ENCODE measurements around the gene AGGF1. TPM values are rescaled to one million over a fixed set of nuclear protein-coding genes. Genes with fewer than 3 reads are reported as not detected.

Gene AGGF1
- total RNA-seq, 1 experiment from 2014 or later: 15.4 TPM

GRCh38 chr5:77073667-77074066 is 43.5 kb downstream of the AGGF1 start:
- POLR2A ChIA-PET (ENCODE audit: unreplicated experiment): no interaction called here

DNA sequence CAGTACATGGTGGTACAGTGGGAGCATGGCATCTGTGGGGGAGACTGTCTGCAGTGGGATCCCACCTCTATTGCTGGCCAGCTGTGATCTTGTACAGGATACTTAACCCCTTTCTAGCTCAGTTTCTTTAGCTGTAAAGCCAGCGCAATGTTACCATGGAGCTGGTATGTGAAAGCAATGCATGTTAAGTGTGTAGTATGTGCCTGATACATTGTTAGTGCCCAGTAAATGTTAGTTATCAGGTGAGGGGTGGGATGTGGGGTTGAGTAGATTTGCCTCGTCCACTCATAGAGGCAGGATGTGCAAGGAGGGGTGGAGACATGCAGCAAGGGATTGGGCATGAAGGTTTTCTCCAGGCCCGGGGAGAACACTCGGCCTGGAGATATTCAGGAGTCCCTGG is 44.5 kb downstream of the AGGF1 start:
- Histone ChIP-seq H3K4me3 (no peak overlapping the region), H3K27ac (no peak overlapping the region), H3K4me1 (replicated peaks; ENCODE audit: insufficient read depth) (no peaks in the 10 kb centered on the region), H3K4me2 (no peak overlapping the region), H3F3A (ENCODE audit: insufficient read depth, low read depth) (no peaks in the 10 kb centered on the region), H3K27me3 (ENCODE audit: insufficient read depth, low read depth) (no peaks in the 10 kb centered on the region), H4K20me1 (ENCODE audit: insufficient read depth) (peaks cover 3% of the 10 kb centered on the region), H2AFZ (no peak overlapping the region), H3K9me3 (ENCODE audit: insufficient read depth, low read depth) (no peaks in the 10 kb centered on the region), H3K9me2 (ENCODE audit: insufficient read depth) (no peaks in the 10 kb centered on the region), H3K36me3 (ENCODE audit: low read depth) (no peaks in the 10 kb centered on the region), H3K79me2 (ENCODE audit: low read depth) (no peaks in the 10 kb centered on the region)
- no peak for TF ChIP-seq EZH2 (IDR thresholded peaks at IDR 0.05; ENCODE audit: low read depth)
- TF ChIP-seq, protein P1, sequence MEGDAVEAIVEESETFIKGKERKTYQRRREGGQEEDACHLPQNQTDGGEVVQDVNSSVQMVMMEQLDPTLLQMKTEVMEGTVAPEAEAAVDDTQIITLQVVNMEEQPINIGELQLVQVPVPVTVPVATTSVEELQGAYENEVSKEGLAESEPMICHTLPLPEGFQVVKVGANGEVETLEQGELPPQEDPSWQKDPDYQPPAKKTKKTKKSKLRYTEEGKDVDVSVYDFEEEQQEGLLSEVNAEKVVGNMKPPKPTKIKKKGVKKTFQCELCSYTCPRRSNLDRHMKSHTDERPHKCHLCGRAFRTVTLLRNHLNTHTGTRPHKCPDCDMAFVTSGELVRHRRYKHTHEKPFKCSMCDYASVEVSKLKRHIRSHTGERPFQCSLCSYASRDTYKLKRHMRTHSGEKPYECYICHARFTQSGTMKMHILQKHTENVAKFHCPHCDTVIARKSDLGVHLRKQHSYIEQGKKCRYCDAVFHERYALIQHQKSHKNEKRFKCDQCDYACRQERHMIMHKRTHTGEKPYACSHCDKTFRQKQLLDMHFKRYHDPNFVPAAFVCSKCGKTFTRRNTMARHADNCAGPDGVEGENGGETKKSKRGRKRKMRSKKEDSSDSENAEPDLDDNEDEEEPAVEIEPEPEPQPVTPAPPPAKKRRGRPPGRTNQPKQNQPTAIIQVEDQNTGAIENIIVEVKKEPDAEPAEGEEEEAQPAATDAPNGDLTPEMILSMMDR (conservative IDR thresholded peaks at IDR 0.05): no peak
- POLR2A ChIA-PET (ENCODE audit: unreplicated experiment): interaction anchor here (0.6 kb wide), 1 partner anchor 341 kb away, joined by 3 read pairs; no protein-coding TSS in a partner anchor
- CTCF ChIA-PET: no interaction called here
- intact Hi-C loops (cut with micrococcal nuclease; ENCODE audit: unreplicated experiment): no loop called here
- BruUV-seq (replicated peaks): no TSS peak
- DNase-seq: no peak

More at GRCh38 chr5:77073667-77074066, 43.5 kb downstream of the AGGF1 start:
- Histone ChIP-seq H3K36me3 (ENCODE audit: low read depth) (no peaks in the 10 kb centered on the region), H3K4me1 (replicated peaks; ENCODE audit: insufficient read depth) (no peaks in the 10 kb centered on the region), H3K9me3 (ENCODE audit: insufficient read depth, low read depth) (no peaks in the 10 kb centered on the region), H3K4me2 (no peak overlapping the region), H4K20me1 (ENCODE audit: insufficient read depth) (peaks cover 3% of the 10 kb centered on the region), H2AFZ (no peak overlapping the region), H3K27me3 (ENCODE audit: insufficient read depth, low read depth) (no peaks in the 10 kb centered on the region), H3K27ac (no peak overlapping the region), H3K9me2 (ENCODE audit: insufficient read depth) (no peaks in the 10 kb centered on the region), H3K79me2 (ENCODE audit: low read depth) (no peaks in the 10 kb centered on the region), H3F3A (ENCODE audit: insufficient read depth, low read depth) (no peaks in the 10 kb centered on the region), H3K4me3 (no peak overlapping the region)
- no peak for DNase-seq
- TF ChIP-seq, protein P1 (conservative IDR thresholded peaks at IDR 0.05): no peak
- TF ChIP-seq EZH2 (IDR thresholded peaks at IDR 0.05; ENCODE audit: low read depth): no peak
- CTCF ChIA-PET: no interaction called here
- no TSS peak for BruUV-seq (replicated peaks)
- intact Hi-C loops (cut with micrococcal nuclease; ENCODE audit: unreplicated experiment): no loop called here

DNA sequence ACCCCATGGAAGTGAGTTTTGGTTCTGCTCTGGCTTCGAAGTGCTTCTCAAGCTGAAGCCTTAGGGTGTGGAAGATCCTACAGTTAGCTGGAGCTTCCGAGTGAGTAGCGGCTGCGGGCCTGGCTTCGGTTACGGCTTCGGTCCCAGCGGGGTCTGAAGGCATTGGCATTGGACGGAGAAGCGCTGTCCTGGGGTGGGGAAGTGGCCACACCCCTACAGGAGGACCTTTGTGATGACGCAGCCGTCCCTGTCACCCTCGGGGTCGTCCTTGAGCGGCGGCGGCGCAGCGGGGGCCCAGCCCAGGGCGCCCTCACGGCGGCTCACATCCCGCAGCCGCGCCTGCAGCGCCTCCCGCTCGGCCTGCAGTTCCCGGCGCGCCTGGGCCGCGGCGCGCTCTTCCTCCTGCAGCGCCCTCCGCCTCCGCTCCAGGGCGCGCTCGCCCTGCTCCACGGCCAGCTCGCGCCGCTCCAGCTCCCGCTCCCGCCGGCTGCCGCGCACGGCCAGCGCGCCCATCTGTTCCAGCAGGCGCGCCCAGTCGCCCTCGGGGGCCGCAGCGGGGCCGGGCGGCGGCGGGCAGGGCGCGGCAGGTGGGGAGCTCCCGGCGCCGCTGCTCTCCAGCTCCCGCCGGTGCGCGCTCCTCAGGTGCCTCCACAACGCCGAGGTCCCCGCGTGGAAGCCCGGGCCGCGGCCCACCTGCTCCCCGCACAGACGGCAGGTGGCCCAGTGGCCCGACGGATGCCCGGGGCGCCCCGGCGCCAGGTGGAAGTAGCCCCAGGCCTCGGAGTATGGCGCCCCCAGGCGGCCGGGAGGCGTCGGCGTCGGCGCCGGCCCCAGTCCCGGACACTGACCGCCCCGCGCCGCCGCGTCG is 47.0 kb downstream of the AGGF1 start:
- no peaks in the 10 kb centered on the region for H3K9me2 ChIP-seq (ENCODE audit: insufficient read depth)
- H3K9me3 ChIP-seq (ENCODE audit: insufficient read depth, low read depth): no peaks in the 10 kb centered on the region
- no peak overlapping the region for H3K27ac ChIP-seq
- intact Hi-C loops (cut with micrococcal nuclease; ENCODE audit: unreplicated experiment): no loop called here
- ChIA-PET CTCF (interaction anchor here (0.7 kb wide), 1 partner anchor 66 kb away, joined by 3 read pairs; no protein-coding TSS in a partner anchor), POLR2A (ENCODE audit: unreplicated experiment) (no interaction called here)
- H3K4me2 ChIP-seq: no peak overlapping the region
- no peaks in the 10 kb centered on the region for H3K79me2 ChIP-seq (ENCODE audit: low read depth)
- H4K20me1 ChIP-seq (ENCODE audit: insufficient read depth): peaks cover 3% of the 10 kb centered on the region
- no peaks in the 10 kb centered on the region for H3K27me3 ChIP-seq (ENCODE audit: insufficient read depth, low read depth)
- H3F3A ChIP-seq (ENCODE audit: insufficient read depth, low read depth): no peaks in the 10 kb centered on the region
- BruUV-seq (replicated peaks): no TSS peak
- H2AFZ ChIP-seq: no peak overlapping the region
- no peak for DNase-seq
- no peaks in the 10 kb centered on the region for H3K36me3 ChIP-seq (ENCODE audit: low read depth)
- TF ChIP-seq EZH2 (IDR thresholded peaks at IDR 0.05; ENCODE audit: low read depth): no peak
- TF ChIP-seq, protein P1 (conservative IDR thresholded peaks at IDR 0.05): no peak
- H3K4me3 ChIP-seq: no peak overlapping the region
- H3K4me1 ChIP-seq (replicated peaks; ENCODE audit: insufficient read depth): no peaks in the 10 kb centered on the region

Data from PC-9 (cell line).